ENCODE results near the gene MBNL1. TPM values are rescaled to one million over a fixed set of nuclear protein-coding genes. Genes with fewer than 3 reads are reported as not detected.
A peak's percentile ranks its signal among the peaks of the same experiment; 100 is the strongest.

Gene MBNL1
- total RNA-seq, 1 donor from 2014 or later, result 36.2 TPM

GRCh38 chr3:152373379-152373778 lies 104.7 kb downstream of the MBNL1 start:
- H3K27ac Mint-ChIP-seq (ENCODE audit: unreplicated experiment), result no peak overlapping the region
- no peak for DNase-seq (ENCODE audit: low read depth, low spot score)
- TF ChIP-seq, protein P1, sequence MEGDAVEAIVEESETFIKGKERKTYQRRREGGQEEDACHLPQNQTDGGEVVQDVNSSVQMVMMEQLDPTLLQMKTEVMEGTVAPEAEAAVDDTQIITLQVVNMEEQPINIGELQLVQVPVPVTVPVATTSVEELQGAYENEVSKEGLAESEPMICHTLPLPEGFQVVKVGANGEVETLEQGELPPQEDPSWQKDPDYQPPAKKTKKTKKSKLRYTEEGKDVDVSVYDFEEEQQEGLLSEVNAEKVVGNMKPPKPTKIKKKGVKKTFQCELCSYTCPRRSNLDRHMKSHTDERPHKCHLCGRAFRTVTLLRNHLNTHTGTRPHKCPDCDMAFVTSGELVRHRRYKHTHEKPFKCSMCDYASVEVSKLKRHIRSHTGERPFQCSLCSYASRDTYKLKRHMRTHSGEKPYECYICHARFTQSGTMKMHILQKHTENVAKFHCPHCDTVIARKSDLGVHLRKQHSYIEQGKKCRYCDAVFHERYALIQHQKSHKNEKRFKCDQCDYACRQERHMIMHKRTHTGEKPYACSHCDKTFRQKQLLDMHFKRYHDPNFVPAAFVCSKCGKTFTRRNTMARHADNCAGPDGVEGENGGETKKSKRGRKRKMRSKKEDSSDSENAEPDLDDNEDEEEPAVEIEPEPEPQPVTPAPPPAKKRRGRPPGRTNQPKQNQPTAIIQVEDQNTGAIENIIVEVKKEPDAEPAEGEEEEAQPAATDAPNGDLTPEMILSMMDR (conservative IDR thresholded peaks at IDR 0.05), result no peak
- no peak overlapping the region for H3K4me3 Mint-ChIP-seq
- H3K36me3 Mint-ChIP-seq (ENCODE audit: low read depth), result peaks cover 21% of the 10 kb centered on the region
- H3K4me1 Mint-ChIP-seq, result peaks cover 8% of the 10 kb centered on the region
- H3K9me3 Mint-ChIP-seq, result peaks cover 9% of the 10 kb centered on the region
- H3K27me3 Mint-ChIP-seq (ENCODE audit: low read depth), result no peaks in the 10 kb centered on the region

DNA sequence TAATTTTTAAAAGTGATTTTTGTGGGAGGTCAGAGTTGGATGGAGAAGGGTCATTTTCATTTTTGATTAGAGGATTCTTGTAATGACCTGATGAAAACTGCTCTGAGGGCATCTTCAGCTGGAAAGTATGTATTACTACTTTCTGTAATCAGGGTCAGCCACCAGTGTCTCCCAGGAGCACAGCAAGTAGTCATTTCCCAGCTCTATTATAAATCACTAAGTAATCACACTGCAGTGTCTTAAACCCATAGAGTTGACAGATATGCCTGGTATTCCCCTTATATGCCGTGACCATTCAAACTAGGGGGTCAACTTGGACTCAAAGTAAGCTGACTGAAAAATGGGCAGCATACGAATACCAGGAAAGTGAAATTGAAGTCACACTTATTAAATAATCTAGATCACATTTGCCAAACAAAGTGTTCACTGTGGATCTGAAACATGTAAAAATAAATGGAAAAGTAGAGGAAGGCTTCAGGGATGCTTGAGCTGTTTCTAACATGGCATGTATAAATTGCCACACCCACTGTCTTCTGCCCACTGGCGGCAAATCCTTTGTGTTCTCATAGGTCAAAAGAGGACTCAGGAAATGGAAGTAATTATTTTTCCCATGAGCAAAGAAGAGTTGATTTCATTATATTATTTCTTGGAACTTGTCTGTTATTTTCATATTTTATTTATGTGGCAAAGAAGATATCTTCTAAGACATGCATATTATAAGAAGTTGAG lies 105.7 kb downstream of the MBNL1 start:
- no peak overlapping the region for H3K4me3 Mint-ChIP-seq
- H3K36me3 Mint-ChIP-seq (ENCODE audit: low read depth), result peaks cover 21% of the 10 kb centered on the region
- TF ChIP-seq, protein P1 (conservative IDR thresholded peaks at IDR 0.05), result no peak
- H3K4me1 Mint-ChIP-seq, result peaks cover 11% of the 10 kb centered on the region
- no peak for DNase-seq (ENCODE audit: low read depth, low spot score)
- peaks cover 9% of the 10 kb centered on the region for H3K9me3 Mint-ChIP-seq
- peak overlapping the region; percentile 19 for H3K27ac Mint-ChIP-seq (ENCODE audit: unreplicated experiment)
- H3K27me3 Mint-ChIP-seq (ENCODE audit: low read depth), result no peaks in the 10 kb centered on the region

DNA sequence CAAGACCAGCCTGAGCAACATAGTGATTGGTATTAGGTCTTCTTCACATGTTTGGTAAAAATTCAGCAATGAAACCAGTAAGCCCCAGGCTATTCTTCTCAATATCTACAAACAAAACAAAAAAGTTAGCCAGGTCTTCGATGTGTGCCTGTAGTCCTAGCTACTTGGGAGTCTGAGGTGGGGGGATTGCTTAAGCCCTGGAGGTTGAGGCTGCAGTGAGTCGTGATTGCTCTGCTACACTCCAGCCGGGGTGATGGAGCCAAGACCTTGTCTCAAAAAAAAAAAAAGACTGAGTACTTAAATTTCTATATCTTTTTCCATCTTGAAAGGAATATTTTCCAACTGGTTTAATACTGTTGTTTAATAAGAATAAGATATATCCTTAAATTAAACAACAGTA lies 106.8 kb downstream of the MBNL1 start:
- TF ChIP-seq, protein P1 (conservative IDR thresholded peaks at IDR 0.05), result no peak
- Mint-ChIP-seq H3K9me3 (peaks cover 6% of the 10 kb centered on the region), H3K4me3 (no peak overlapping the region), H3K4me1 (peaks cover 19% of the 10 kb centered on the region), H3K27ac (ENCODE audit: unreplicated experiment) (no peak overlapping the region), H3K27me3 (ENCODE audit: low read depth) (no peaks in the 10 kb centered on the region), H3K36me3 (ENCODE audit: low read depth) (peaks cover 18% of the 10 kb centered on the region)
- no peak for DNase-seq (ENCODE audit: low read depth, low spot score)

- H3K36me3 Mint-ChIP-seq (ENCODE audit: low read depth), result peaks cover 12% of the 10 kb centered on the region
- H3K4me3 Mint-ChIP-seq, result no peak overlapping the region
- DNase-seq (ENCODE audit: low read depth, low spot score), result no peak
- no peak overlapping the region for H3K27ac Mint-ChIP-seq (ENCODE audit: unreplicated experiment)
- peaks cover 19% of the 10 kb centered on the region for H3K4me1 Mint-ChIP-seq
- H3K27me3 Mint-ChIP-seq (ENCODE audit: low read depth), result no peaks in the 10 kb centered on the region
- TF ChIP-seq, protein P1 (conservative IDR thresholded peaks at IDR 0.05), result no peak
- peaks cover 4% of the 10 kb centered on the region for H3K9me3 Mint-ChIP-seq
Observed at GRCh38 chr3:152376351-152377183, 107.8 kb downstream of the MBNL1 start.

DNA sequence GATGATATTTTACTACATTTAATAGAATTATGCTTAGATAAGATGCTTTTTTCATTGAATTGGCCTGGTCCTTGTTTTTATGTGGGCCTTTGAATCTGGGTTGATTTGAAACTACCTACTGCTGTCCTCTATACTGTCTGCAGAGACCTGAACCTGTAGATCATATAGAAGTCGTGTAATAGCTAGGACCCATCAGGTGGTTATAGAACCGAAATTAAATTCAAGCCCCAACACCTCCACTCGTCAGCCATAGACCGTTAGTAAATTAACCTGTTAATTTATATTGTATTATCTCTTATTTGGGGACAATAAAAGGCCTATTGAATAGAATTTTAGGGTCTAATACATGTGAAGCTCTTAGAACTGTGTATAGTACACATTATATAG lies 108.4 kb downstream of the MBNL1 start:
- TF ChIP-seq, protein P1 (conservative IDR thresholded peaks at IDR 0.05), result no peak
- Mint-ChIP-seq H3K36me3 (ENCODE audit: low read depth) (peaks cover 7% of the 10 kb centered on the region), H3K27ac (ENCODE audit: unreplicated experiment) (no peak overlapping the region), H3K4me1 (peaks cover 25% of the 10 kb centered on the region), H3K27me3 (ENCODE audit: low read depth) (no peaks in the 10 kb centered on the region), H3K4me3 (no peak overlapping the region), H3K9me3 (no peaks in the 10 kb centered on the region)
- DNase-seq (ENCODE audit: low read depth, low spot score), result no peak
